GM10266 (cell line): Measurements from ENCODE around the gene ACO2.
"Not testable (repeated sequence)": the region's sequence is repeated elsewhere in the genome, so short reads cannot be mapped to it uniquely, and the experiment has no call there.

Experiments
- DNase-seq: peaks from one replicate; pipeline ENCODE4 v3.0.0; 2012; ENCODE audit errors: extremely low spot score
- TF ChIP-seq, protein P1 (sequence below): IDR thresholded peaks from 2 replicates; pipeline ENCODE4 v1.5.1; 2012; ENCODE audit warnings: mild to moderate bottlenecking, low read depth; ENCODE audit not compliant: control insufficient read depth, insufficient read depth; ENCODE audit errors: missing control alignments

Gene ACO2

DNA sequence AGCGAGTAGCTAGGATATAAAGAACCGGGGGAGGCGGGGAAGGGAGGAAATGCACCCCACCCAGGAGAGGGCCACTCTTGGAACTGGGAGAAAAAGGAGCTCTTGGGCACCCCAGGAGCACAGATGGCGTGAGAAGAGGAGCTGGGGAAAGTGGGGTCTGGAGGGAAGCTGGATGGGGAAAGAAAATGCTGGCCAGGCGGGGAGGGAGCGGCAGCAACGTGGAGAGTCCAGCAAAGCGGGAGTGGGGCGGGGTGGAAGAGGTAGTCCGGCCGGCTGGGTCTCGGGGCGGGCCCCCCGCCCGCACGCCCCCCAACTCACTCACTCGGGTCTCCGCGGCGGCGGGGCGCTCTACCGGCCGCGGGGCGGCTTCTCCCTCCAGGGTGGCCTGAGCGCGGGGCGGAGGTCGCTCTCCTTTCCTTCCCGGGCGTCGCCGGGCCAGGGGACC is 22.8 kb upstream of the ACO2 start:
- no peak for DNase-seq
- TF ChIP-seq, protein P1, sequence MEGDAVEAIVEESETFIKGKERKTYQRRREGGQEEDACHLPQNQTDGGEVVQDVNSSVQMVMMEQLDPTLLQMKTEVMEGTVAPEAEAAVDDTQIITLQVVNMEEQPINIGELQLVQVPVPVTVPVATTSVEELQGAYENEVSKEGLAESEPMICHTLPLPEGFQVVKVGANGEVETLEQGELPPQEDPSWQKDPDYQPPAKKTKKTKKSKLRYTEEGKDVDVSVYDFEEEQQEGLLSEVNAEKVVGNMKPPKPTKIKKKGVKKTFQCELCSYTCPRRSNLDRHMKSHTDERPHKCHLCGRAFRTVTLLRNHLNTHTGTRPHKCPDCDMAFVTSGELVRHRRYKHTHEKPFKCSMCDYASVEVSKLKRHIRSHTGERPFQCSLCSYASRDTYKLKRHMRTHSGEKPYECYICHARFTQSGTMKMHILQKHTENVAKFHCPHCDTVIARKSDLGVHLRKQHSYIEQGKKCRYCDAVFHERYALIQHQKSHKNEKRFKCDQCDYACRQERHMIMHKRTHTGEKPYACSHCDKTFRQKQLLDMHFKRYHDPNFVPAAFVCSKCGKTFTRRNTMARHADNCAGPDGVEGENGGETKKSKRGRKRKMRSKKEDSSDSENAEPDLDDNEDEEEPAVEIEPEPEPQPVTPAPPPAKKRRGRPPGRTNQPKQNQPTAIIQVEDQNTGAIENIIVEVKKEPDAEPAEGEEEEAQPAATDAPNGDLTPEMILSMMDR, result no peak

DNA sequence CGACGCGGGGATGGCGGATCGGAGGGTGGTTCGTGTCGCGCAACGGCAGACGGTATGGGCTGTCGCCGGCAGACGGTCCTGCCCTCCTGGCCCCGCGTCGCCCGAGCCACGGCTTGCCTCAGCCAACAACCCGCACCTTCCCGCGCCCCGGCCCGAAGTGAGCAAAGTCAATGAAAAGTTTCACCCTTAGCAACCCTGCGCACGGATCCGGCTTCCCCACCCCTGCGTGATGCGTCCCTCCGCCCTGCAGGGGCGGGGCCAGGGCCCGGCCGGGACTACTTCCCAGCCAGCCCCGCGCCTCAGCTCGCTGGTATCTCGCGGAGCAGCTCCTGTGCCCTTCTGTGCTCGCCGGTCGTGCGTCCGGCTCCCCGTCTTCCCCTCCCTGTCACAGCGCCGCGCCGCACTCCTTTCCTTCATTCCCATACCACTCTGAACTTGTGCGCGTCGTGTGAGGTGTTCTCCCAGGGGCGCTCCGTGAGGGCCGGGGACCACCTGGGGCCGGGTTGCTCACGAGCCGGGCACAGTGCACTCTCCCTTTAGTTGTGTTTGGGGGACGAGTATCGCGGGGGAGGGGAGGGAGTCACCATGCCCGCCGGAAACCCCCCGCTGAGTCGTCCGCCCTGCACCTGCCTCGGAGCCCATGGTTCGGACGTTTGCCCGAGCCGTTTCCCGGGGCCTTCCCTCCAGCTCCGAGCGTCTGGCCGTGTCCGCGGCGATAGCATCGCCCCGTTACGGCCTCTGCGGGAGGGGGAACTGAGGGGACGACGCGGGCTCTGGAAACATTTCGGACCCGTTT is 22.1 kb upstream of the ACO2 start, which contains the start of gene TOB2:
Gene TOB2, minus strand, starts transcription at position 163 of the 796 bp plus-strand sequence. CDS start 9,456 bp downstream, outside the sequence.
- DNase-seq, result peak; percentile 89
- TF ChIP-seq, protein P1, result no peak

DNA sequence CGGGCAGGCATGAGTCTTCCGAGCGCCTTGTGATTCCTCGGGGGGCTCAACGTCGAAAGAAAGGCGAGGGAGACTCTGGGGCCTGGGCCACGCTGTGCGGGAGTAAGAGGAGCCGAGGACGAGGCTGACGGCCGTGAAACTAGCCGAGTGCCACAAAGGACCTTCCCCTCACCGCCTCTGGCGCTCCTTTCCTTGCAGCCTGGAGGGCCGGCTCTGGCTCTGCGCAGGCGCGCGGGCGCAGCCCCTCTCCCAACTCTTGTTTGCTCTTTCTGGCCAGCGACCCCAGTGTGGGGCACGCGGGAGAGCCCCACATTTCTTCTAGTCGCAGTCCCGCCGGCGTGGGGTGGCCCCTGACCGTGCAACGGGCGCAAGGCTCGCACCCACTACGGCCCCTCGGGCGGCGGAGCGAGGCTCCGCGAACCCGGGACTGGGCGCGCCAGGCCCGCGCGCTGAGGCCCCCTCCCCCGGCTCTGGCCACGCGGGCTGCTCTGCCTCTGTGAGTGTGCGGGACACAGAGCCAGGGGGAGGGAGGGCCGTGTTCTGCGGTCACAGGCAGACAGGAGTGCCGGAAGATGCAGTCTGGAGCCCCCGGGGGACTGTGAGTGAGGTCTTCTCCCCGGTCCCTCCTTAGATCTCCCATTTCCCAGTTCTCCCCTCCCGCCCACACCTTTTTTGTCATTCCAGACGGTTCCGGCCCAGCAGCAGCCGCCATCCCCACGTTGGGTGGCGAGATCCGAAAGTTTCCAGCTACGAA is 21.3 kb upstream of the ACO2 start:
- DNase-seq, result no peak
- TF ChIP-seq, protein P1, result no peak

DNA sequence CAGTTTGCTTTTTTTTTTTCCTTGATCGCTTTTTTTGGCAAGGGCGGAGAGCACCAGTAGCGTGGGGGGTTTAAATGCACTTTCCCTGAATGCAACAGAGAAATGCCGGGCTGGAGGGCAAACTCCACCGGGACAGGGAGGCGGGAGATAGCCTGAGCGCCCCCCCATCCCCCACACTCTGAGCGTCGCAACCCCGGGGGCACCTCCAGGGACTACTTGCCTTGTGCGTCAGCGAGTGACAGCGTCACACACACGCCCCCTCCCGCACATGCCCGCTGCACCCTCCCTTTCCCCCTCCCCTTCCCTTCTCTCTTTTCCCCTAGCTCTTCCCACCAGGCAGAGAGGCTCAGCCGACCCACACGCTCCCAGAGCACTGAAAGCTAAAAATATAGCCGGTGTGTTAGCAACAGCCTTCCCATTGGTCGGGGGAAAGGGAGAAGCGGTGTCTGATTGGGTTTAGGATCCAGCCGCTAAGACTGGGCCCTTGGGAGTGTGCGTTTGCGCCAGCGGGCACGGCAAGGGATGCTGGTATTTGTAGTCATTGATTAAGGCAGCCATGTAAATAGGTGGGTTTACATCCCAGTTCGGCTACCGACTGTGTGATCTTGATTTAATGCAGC is 20.6 kb upstream of the ACO2 start:
- TF ChIP-seq, protein P1, result no peak
- DNase-seq, result peak; percentile 92

DNA sequence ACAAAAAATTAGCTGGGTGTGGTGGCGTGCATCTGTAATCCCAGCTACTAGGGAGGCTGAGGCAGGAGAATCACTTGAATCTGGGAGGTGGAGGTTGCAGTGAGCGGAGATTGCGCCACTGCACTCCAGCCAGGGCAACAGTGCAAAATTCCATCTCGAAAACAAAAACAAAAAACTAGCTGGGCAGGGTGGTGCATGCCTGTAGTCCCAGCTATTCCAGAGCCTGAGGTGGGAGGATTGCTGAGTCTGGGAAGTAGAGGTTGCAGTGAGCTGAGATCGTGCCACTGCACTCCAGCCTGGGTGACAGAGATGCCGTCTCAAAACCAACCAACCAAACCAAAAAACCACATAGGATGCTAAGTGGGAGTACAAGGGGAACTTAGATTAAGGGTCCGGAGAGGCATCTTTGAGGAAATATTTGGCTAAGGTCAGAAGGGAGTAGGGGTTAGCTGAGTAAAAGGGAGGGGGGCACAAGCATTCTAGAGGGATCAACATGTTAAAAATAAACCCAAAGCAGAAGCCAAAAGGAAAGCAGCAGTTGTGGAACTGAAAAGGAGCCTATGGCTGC is 10.7 kb upstream of the ACO2 start:
- DNase-seq, result no peak
- TF ChIP-seq, protein P1, result no peak

DNA sequence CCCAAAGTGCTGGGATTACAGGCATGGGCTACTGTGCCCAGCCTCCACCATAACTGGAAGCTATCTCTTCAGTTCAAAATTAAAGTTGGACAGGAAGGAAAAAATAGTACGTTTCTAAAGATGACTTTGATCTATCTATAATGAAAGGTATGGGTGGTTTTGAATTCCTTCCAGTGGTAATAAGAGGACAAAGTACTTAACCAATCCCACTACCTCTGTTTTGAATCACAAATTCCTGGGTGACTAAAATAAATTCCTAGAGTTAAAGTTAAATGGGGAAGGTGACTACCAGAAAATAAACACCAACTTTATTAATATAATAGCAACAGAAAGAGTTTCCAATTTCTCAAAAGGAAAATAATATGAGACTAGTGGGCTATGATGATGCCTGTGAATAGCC is 9.5 kb upstream of the ACO2 start:
- TF ChIP-seq, protein P1, result no peak

DNA sequence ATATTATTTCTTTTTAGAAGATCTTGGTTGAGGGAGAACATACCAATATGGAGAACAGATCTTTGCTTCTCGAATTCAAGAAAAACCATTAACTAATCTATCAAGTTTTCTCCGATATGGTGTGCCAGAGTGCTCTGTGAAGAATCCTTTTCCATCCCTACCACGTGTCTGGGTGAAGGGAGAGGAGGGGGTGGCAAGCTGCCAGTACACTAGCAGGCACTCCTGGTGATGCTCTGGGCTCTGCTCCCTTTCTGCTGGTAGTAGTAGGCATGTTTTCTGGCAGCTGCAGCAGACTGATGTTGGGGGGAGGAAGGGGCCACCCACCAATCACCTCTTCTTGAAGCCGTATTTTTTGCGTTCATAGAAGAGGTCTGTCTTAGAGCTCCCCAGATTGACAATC is 8.8 kb upstream of the ACO2 start:
- DNase-seq, result not testable (repeated sequence)

More for the DNA sequence above, 9.5 kb upstream of the ACO2 start:
- DNase-seq, result no peak
